Transverse colon (tissue), 4 donors: ENCODE measurements around the gene MRPL41. TPM values are rescaled to one million over a fixed set of nuclear protein-coding genes. Genes with fewer than 3 reads are reported as not detected.
A peak's percentile ranks its signal among the peaks of the same experiment; 100 is the strongest.
"Not testable (repeated sequence)": the region's sequence is repeated elsewhere in the genome, so short reads cannot be mapped to it uniquely, and the experiment has no call there.

Source experiments
- DNase-seq: peaks from one replicate; pipeline ENCODE4 v3.0.0-alpha.2; 2019
- H3K27ac ChIP-seq, 4 donors: fragments of 200-600 bp; sonication (generic); 2 replicates each; pipeline ENCODE4 v1.5.1; 2016 to 2018; ENCODE audit warnings: inconsistent platforms in 4 of 4
- H3K27me3 ChIP-seq: fragments of 200-600 bp; sonication (generic); 2 replicates; pipeline ENCODE4 v1.5.1; 2017; ENCODE audit warnings: inconsistent platforms
- H3K36me3 ChIP-seq, 4 donors: fragments of 200-600 bp; sonication (generic); 2 replicates each; pipeline ENCODE4 v1.5.1; 2017 to 2019; ENCODE audit warnings: inconsistent platforms in 4 of 4
- H3K4me1 ChIP-seq, 4 donors: fragments of 200-600 bp; sonication (generic); 2 replicates each; pipeline ENCODE4 v1.5.1; 2017 to 2020; ENCODE audit warnings: inconsistent platforms in 4 of 4
- H3K4me3 ChIP-seq, 4 donors: fragments of 200-600 bp; sonication (generic); 1 replicate in 1 of 4; 2 replicates in 3 of 4; pipeline versions ENCODE4 v1.5.1 to v1.6.1; 2017 to 2019; ENCODE audit warnings: inconsistent platforms in 4 of 4
- H3K9me3 ChIP-seq, 2 donors: fragments of 200-600 bp; sonication (generic); 2 replicates each; pipeline ENCODE4 v1.5.1; 2017 to 2019; ENCODE audit warnings: inconsistent platforms in 2 of 2
- EP300 ChIP-seq: sonication (generic); formaldehyde crosslinking; IDR thresholded peaks from one replicate; pipeline ENCODE4 v1.6.1; 2017; ENCODE audit warnings: antibody characterized with exemption, low read depth
- POLR2A ChIP-seq: fragments of 450-650 bp; IDR thresholded peaks from one replicate; pipeline ENCODE4 v1.6.1; 2016; ENCODE audit warnings: antibody characterized with exemption, mild to moderate bottlenecking, moderate library complexity
- POLR2AphosphoS5 ChIP-seq, 3 donors: sonication (generic); formaldehyde crosslinking; IDR thresholded peaks; one replicate each; pipeline ENCODE4 v1.6.1; 2016; ENCODE audit warnings: antibody characterized with exemption in 3 of 3
- WGBS, 2 donors: methylation state at CpG; one replicate each; pipeline ENCODE4 v1.1.5; 2018; ENCODE audit warnings: low coverage in 1 of 2; 5-methylcytosine and 5-hydroxymethylcytosine counted together
- in situ Hi-C, 4 donors: fragments of 200-750 bp; cut with MboI; loops; one replicate each; pipeline versions ENCODE4 v1.15.0 to v1.15.1; 2017; ENCODE audit warnings: low sequenced_read_pairs in 3 of 4, low pct_ligation_motif_present in 1 of 4, low pct_unique_long_range_greater_than_20kb in 1 of 4
- intact Hi-C: fragments of 100-400 bp; cut with DNase I; formaldehyde crosslinking; loops from one replicate; pipeline ENCODE4 v1.15.1; 2023; ENCODE audit warnings: low total_unique reads
- total RNA-seq, 4 donors: library from RNA; depleted of rRNA; stranded (reverse); fragments of >200 nt; gene quantifications; one replicate each; pipeline ENCODE4 v1.1.0, GENCODE V29; 2016
- TF ChIP-seq, protein P1 (sequence below), 5 experiments: fragments of 200-600 bp in 3 of 5; fragments of 450-650 bp in 2 of 5; sonication (generic) in 3 of 5; IDR thresholded peaks; 1 replicate in 2 of 5; 2 replicates in 3 of 5; pipeline ENCODE4 v1.5.1; 2016 to 2017; ENCODE audit warnings: antibody characterized with exemption in 5 of 5, inconsistent platforms in 3 of 5, mild to moderate bottlenecking in 2 of 5, moderate library complexity in 1 of 5

The MRPL41 gene
- total RNA-seq, 4 donors from 2014 or later = 109 to 144 (median 119) TPM

GRCh38 chr9:137543237-137543963 is 8.3 kb upstream of the MRPL41 start:
- Histone ChIP-seq H3K36me3 (peaks cover 0 to 4% (median 0%) of the 10 kb centered on the region in 4 donors), H3K27me3 (no peaks in the 10 kb centered on the region), H3K9me3 (no peaks in the 10 kb centered on the region), H3K4me1 (peaks cover 0 to 2% (median 0%) of the 10 kb centered on the region in 4 donors), H3K27ac (peak overlapping the region in 2 of 4 donors; percentile 51), H3K4me3 (no peak overlapping the region)
- WGBS, 2 donors = 93% methylated on average over 25 of the region's 25 CpGs; no CpG with 5 or more reads in 1 of the 2 donors
- no peak for DNase-seq
- intact Hi-C loops = no loop called here
- TF ChIP-seq EP300 (no peak), POLR2A (no peak)
- in situ Hi-C loops = no loop called here

DNA sequence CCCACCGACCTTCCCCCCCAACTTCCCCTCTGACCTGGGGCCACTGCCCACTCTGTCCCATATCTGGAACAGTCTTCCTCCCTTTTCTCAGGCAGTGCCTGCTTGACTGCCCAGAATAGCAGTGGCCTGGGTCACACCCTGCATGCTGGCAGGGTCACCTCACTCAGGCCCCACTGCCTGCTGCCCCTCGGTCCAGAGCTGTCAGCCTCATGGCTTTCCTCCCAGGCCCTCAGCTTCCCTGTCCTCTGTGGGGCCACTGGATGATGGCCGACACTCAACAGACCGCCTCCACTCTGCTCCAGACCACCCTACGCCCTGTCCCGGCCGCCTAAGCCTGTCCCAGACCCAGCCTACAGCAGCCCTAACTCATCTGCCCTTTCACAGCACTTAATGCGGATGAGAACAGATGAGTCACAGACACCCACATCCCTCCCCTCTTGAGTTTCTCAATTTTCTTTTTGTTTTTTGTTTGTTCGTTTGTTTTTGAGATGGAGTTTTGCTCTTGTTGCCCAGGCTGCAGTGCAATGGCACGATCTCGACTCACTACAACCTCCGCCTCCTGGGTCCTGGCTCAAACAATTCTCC is 7.4 kb upstream of the MRPL41 start:
- in situ Hi-C loops = no loop called here

DNA sequence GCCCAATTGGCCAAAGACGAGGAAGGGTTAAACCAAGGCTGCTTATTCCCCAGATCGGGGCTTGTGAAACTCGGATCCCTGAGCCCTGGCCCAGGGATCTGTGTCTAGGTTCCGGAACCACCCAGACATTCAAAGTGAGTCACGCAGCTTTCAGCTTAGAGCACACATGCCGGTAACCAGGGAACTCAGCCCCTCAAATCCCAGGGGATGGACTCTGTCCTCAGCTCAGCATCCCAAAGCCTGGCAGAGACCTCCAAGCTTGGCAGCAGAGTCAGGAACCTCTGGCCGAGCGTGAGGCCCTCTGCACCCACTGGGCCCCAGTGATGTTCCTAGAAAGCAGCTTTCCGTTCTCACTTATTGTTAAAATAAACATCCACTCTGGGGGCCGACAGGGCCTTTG is 6.6 kb upstream of the MRPL41 start:
- no peak for DNase-seq
- WGBS, 2 donors = 50 to 78% methylated on average over 1 to 10 of the region's 10 CpGs
- no peaks in the 10 kb centered on the region for H3K27me3 ChIP-seq
- peak overlapping the region; percentile 22 to 55 (median 51) for H3K27ac ChIP-seq
- TF ChIP-seq, protein P1, sequence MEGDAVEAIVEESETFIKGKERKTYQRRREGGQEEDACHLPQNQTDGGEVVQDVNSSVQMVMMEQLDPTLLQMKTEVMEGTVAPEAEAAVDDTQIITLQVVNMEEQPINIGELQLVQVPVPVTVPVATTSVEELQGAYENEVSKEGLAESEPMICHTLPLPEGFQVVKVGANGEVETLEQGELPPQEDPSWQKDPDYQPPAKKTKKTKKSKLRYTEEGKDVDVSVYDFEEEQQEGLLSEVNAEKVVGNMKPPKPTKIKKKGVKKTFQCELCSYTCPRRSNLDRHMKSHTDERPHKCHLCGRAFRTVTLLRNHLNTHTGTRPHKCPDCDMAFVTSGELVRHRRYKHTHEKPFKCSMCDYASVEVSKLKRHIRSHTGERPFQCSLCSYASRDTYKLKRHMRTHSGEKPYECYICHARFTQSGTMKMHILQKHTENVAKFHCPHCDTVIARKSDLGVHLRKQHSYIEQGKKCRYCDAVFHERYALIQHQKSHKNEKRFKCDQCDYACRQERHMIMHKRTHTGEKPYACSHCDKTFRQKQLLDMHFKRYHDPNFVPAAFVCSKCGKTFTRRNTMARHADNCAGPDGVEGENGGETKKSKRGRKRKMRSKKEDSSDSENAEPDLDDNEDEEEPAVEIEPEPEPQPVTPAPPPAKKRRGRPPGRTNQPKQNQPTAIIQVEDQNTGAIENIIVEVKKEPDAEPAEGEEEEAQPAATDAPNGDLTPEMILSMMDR (IDR thresholded peaks at IDR 0.05) = no peak
- no peak for TF ChIP-seq POLR2A
- TF ChIP-seq POLR2AphosphoS5 (IDR thresholded peaks at IDR 0.05) = no peak
- TF ChIP-seq EP300 = no peak
- peaks cover 0 to 4% (median 0%) of the 10 kb centered on the region in 4 donors for H3K36me3 ChIP-seq
- in situ Hi-C loops (no loop called here), intact Hi-C loops (no loop called here)
- peaks cover 5 to 17% (median 9%) of the 10 kb centered on the region in 4 donors for H3K4me1 ChIP-seq
- no peaks in the 10 kb centered on the region for H3K9me3 ChIP-seq
- no peak overlapping the region for H3K4me3 ChIP-seq

More for the DNA sequence above, 7.4 kb upstream of the MRPL41 start:
- 76 to 80% methylated on average over 5 to 12 of the region's 12 CpGs for WGBS, 2 donors
- TF ChIP-seq EP300 = no peak
- H3K27ac ChIP-seq = peak overlapping the region; percentile 22 to 55 (median 51)
- no peak overlapping the region for H3K4me3 ChIP-seq
- no peak for DNase-seq
- H3K36me3 ChIP-seq = peaks cover 0 to 4% (median 0%) of the 10 kb centered on the region in 4 donors
- intact Hi-C loops = no loop called here
- H3K4me1 ChIP-seq = peaks cover 0 to 10% (median 3%) of the 10 kb centered on the region in 4 donors
- H3K9me3 ChIP-seq = no peaks in the 10 kb centered on the region
- H3K27me3 ChIP-seq = no peaks in the 10 kb centered on the region

DNA sequence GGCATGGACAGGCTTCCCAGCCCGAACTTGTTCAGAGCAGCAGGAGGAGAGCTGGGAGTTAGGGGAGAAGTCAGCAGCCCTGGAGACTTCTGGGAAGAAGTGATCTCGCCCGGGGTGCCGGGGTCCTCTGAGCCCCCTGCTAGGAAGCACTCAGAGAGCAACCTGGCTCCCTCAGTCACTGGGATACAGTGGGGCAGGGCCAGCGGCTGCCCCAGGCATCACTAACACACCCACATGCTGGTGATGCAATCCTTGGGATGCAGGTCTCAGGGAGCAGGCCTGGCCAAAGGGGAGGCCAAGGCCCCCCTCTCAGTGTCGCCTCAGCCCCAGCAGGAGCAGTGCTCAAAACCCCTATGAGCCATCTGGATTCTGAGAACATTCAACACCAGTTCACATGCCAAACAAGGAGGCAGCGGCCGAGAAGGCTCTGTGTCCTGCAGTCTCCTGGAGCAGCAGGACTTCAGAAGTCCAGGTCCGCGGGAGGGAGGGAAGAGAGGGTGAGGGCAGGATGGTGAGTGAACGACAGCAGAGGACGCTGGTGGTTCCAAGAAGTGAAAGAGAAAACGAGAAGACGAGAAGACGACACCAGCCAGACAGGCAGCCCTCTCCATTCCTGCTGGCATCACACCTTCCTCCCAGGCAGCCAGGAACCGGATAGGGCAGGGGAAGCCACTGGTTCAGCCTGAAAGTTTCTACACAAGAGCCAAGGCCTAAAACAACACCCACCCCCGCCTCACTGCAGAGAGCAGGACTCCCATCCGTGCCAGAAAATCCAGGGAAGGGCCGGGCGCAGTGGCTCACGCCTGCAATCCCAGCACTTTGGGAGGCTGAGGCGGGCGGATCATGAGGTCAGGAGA is 3.8 kb upstream of the MRPL41 start:
- intact Hi-C loops = no loop called here

DNA sequence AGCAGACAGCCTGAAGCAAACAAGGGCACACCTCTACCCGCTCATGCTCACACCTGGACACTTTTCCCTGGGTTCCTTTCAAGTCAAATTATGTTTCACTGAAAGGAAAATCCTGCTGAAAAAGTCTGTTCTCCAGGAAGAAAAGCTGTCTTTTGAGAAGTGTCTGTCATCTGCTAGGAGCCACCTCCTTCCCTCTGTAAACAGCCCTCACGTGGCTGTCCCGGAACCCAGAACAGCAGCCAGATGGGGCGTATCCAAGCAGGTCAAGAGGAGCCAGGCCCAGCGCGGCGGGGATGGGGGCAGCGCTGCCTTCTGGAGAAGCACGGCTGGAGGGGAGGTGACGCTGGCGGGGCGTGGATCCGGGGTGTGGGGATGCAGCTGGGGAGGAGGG is 1.5 kb upstream of the MRPL41 start, which contains the start of gene PNPLA7:
Gene PNPLA7 (minus strand): TSS at position 172 of the 391 bp plus-strand sequence. CDS start 205 bp downstream, outside the sequence.
- in situ Hi-C loops = no loop called here
- Histone ChIP-seq H3K4me3 (peak within 1 kb of the TSS; percentile 40 to 96 (median 66)), H3K9me3 (no peaks in the 10 kb centered on the region), H3K36me3 (no peaks in the 10 kb centered on the region), H3K27ac (peak within 1 kb of the TSS; percentile 91 to 98 (median 95)), H3K27me3 (no peaks in the 10 kb centered on the region), H3K4me1 (peaks cover 12 to 27% (median 23%) of the 10 kb centered on the region in 4 donors)
- intact Hi-C loops = no loop called here
- 0 to 7% methylated on average over 3 to 5 of the region's 13 CpGs for WGBS, 2 donors
- DNase-seq = peak; percentile 92
- peak; percentile 82 to 90 (median 88) for TF ChIP-seq POLR2AphosphoS5 (IDR thresholded peaks at IDR 0.05)
- no peak for TF ChIP-seq EP300
- peak; percentile 76 for TF ChIP-seq POLR2A
- TF ChIP-seq, protein P1 (IDR thresholded peaks at IDR 0.05) = no peak

More for the DNA sequence above, 3.8 kb upstream of the MRPL41 start:
- H3K4me3 ChIP-seq = no peak overlapping the region
- H3K4me1 ChIP-seq = peaks cover 12 to 25% (median 21%) of the 10 kb centered on the region in 4 donors
- in situ Hi-C loops = no loop called here
- no peaks in the 10 kb centered on the region for H3K9me3 ChIP-seq
- peaks cover 0 to 4% (median 0%) of the 10 kb centered on the region in 4 donors for H3K36me3 ChIP-seq
- H3K27ac ChIP-seq = no peak overlapping the region
- no peak for DNase-seq
- TF ChIP-seq POLR2AphosphoS5 (IDR thresholded peaks at IDR 0.05) = no peak
- no peak for TF ChIP-seq EP300
- TF ChIP-seq POLR2A = no peak
- H3K27me3 ChIP-seq = no peaks in the 10 kb centered on the region
- WGBS, 2 donors = 78 to 92% methylated on average over 7 to 23 of the region's 23 CpGs

DNA sequence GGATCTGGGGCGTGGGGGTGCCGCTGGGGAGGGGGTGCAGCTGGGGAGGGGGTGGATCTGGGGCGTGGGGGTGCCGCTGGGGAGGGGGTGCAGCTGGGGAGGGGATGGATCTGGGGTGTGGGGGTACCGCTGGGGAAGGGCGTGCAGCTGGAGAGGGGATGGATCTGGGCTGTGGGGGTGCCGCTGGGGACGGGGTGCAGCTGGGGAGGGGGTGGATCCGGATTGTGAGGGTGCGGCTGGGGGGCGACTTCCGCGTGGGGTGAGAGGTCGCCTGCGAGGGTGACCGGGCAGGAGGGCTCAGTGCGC is 768 bp upstream of the MRPL41 start:
- WGBS, 2 donors = 0% methylated on average over 13 of the region's 17 CpGs; no CpG with 5 or more reads in 1 of the 2 donors
- H3K27ac ChIP-seq = peak overlapping the region; percentile 91 to 98 (median 95)
- H3K27me3 ChIP-seq, DNase-seq, in situ Hi-C loops, H3K9me3 ChIP-seq, H3K36me3 ChIP-seq, intact Hi-C loops: not testable (repeated sequence)
- peaks cover 12 to 33% (median 25%) of the 10 kb centered on the region in 4 donors for H3K4me1 ChIP-seq
- peak overlapping the region; percentile 40 to 96 (median 66) for H3K4me3 ChIP-seq
